Measurements from ENCODE around the gene RPL7A. TPM values are rescaled to one million over a fixed set of nuclear protein-coding genes. Genes with fewer than 3 reads are reported as not detected.
"Not testable (repeated sequence)": the region's sequence is repeated elsewhere in the genome, so short reads cannot be mapped to it uniquely, and the experiment has no call there.

Gene RPL7A
- total and polyA plus RNA-seq, 2 donors from 2014 or later: 1,502 to 2,097 TPM

DNA sequence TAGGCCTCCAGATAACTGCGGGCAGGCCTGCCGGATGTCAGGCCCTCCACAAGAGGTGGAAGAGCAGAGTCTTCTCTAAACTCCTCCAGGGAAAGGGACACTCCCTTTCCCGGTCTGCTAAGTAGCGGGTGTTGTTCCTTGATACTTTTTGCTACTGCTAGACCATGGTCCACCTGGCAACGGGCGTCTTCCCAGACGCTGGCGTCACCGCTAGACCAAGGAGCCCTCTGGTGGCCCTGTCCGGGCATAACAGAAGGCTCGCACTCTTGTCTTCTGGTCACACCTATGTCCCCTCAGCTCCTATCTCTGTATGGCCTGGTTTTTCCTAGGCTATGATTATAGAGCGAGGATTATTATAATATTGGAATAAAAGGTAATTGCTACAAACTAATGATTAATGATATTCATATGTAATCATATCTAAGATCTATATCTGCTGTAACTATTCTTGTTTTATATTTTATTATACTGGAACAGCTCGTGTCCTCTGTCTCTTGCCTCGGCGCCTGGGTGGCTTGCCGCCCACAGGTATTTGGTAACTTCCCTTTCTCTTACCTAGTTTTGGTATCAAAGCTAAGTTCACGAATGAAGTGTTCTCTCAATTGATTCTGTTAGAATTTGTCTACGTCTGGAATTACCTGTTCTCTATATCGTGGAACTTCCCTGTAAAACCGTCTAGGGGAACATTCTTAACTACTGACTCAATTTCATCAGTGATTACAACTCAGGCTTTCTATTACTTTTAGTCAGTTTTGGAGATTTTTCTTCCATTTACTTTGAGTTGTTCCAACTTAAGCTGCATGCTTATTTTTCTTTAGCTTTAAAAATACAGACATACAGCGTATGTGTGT, 18.5 kb upstream of the RPL7A start:
- H3K27me3 ChIP-seq (ENCODE audit: control insufficient read depth, insufficient read depth, low read length); H3K9ac ChIP-seq (ENCODE audit: low read length in 3 of 3); FAIRE-seq; H3K9me3 ChIP-seq (ENCODE audit: control insufficient read depth in 2 of 3, insufficient read depth in 1 of 3, low read length in 3 of 3); H3K27ac ChIP-seq (ENCODE audit: low read depth in 2 of 2, low read length in 2 of 2); H3K4me3 ChIP-seq (ENCODE audit: low read length in 3 of 3): not testable (repeated sequence)
- TF ChIP-seq, protein P1, sequence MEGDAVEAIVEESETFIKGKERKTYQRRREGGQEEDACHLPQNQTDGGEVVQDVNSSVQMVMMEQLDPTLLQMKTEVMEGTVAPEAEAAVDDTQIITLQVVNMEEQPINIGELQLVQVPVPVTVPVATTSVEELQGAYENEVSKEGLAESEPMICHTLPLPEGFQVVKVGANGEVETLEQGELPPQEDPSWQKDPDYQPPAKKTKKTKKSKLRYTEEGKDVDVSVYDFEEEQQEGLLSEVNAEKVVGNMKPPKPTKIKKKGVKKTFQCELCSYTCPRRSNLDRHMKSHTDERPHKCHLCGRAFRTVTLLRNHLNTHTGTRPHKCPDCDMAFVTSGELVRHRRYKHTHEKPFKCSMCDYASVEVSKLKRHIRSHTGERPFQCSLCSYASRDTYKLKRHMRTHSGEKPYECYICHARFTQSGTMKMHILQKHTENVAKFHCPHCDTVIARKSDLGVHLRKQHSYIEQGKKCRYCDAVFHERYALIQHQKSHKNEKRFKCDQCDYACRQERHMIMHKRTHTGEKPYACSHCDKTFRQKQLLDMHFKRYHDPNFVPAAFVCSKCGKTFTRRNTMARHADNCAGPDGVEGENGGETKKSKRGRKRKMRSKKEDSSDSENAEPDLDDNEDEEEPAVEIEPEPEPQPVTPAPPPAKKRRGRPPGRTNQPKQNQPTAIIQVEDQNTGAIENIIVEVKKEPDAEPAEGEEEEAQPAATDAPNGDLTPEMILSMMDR (IDR thresholded peaks at IDR 0.05; ENCODE audit: borderline replicate concordance, extremely low read depth, insufficient read depth): peak; percentile 27
- intact Hi-C loops (cut with DNase I): loop anchor here (10.0 kb wide), 1 partner anchor 145 kb away; no protein-coding TSS in a partner anchor
- DNase-seq: peak in 2 of 5 donors; percentile 28 to 69
- Histone ChIP-seq H3K4me1 (ENCODE audit: control insufficient read depth in 2 of 3, insufficient read depth in 2 of 3, low read depth in 1 of 3, low read length in 3 of 3) (peaks cover 0 to 11% (median 3%) of the 10 kb centered on the region in 3 donors), H3K36me3 (ENCODE audit: control insufficient read depth in 2 of 3, insufficient read depth in 3 of 3, low read length in 3 of 3) (peaks cover 0 to 25% (median 20%) of the 10 kb centered on the region in 3 donors)

DNA sequence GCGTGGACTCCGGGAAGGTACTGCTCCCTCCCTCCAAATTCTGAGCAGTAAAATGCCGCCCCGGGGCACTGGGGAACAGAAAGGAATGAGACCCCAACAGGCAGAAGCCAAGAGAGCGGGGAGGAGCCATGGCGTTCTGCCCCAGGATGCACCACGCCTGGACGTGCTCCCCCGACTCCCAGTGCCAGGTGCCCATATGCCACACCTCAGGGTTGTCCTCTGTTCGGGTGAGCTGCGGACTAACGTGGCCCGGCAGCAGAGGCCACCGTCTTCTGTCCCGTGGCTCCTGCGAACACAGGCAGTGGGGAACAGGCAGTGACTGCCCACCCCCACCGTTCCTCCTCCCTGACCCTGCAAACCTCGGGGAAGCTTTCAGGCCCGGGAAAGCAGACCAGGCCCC, 16.8 kb upstream of the RPL7A start:
- TF ChIP-seq, protein P1 (IDR thresholded peaks at IDR 0.05; ENCODE audit: borderline replicate concordance, extremely low read depth, insufficient read depth): no peak
- no peak overlapping the region for H3K4me3 ChIP-seq (ENCODE audit: low read length in 3 of 3)
- FAIRE-seq: no peak
- H3K27me3 ChIP-seq (ENCODE audit: control insufficient read depth, insufficient read depth, low read length): no peaks in the 10 kb centered on the region
- peaks cover 0 to 14% (median 3%) of the 10 kb centered on the region in 3 donors for H3K4me1 ChIP-seq (ENCODE audit: control insufficient read depth in 2 of 3, insufficient read depth in 2 of 3, low read depth in 1 of 3, low read length in 3 of 3)
- peaks cover 0 to 27% (median 20%) of the 10 kb centered on the region in 3 donors for H3K36me3 ChIP-seq (ENCODE audit: control insufficient read depth in 2 of 3, insufficient read depth in 3 of 3, low read length in 3 of 3)
- no peak overlapping the region for H3K27ac ChIP-seq (ENCODE audit: low read depth in 2 of 2, low read length in 2 of 2)
- no peak overlapping the region for H3K9ac ChIP-seq (ENCODE audit: low read length in 3 of 3)
- DNase-seq: peak in 1 of 5 donors; percentile 46
- intact Hi-C loops (cut with DNase I): loop anchor here (10.0 kb wide), 1 partner anchor 146 kb away; no protein-coding TSS in a partner anchor
- no peaks in the 10 kb centered on the region for H3K9me3 ChIP-seq (ENCODE audit: control insufficient read depth in 2 of 3, insufficient read depth in 1 of 3, low read length in 3 of 3)

DNA sequence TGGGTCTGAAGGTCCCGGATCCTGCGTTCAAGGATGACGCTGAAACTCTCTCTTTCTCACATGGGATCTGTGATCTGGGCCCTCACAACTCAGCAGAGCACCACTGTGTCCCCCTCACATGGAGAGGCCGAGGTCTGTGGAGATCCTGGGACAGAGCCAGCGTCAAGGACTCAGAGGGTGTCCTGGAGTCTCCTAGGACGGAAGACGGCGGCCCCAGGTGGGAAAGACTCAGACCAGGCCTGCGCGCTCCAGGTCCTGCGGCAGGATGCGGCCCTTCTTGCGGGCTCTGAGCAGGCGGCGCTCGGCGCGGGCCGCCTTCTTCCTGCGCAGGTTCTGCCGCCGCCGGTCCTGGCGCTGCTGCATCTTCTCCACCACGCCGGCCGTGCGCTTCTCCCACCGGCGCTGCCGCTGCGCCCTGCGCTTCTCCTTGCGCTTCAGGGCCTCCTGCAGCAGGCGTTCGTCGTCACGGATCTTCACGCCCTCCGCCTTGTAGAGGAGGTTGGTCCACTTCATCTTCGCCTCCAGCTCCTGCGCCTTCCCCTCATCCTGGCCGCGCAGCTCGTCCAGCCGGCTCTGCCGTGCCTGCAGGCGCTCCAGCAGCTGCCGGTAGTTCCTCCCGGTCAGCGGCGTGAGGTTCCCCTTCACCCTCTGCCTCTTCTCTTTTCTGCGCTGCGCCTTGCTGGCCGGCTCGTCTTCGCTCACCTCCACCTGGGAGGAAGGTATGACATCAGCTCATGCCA, 16.2 kb upstream of the RPL7A start:
- H3K4me3 ChIP-seq (ENCODE audit: low read length in 3 of 3): no peak overlapping the region
- H3K27ac ChIP-seq (ENCODE audit: low read depth in 2 of 2, low read length in 2 of 2): no peak overlapping the region
- no peaks in the 10 kb centered on the region for H3K27me3 ChIP-seq (ENCODE audit: control insufficient read depth, insufficient read depth, low read length)
- peaks cover 0 to 27% (median 20%) of the 10 kb centered on the region in 3 donors for H3K36me3 ChIP-seq (ENCODE audit: control insufficient read depth in 2 of 3, insufficient read depth in 3 of 3, low read length in 3 of 3)
- TF ChIP-seq, protein P1 (IDR thresholded peaks at IDR 0.05; ENCODE audit: borderline replicate concordance, extremely low read depth, insufficient read depth): no peak
- intact Hi-C loops (cut with DNase I): loop anchor here (10.0 kb wide), 1 partner anchor 147 kb away; no protein-coding TSS in a partner anchor
- DNase-seq: peak in 1 of 5 donors; percentile 68
- H3K4me1 ChIP-seq (ENCODE audit: control insufficient read depth in 2 of 3, insufficient read depth in 2 of 3, low read depth in 1 of 3, low read length in 3 of 3): peaks cover 0 to 19% (median 3%) of the 10 kb centered on the region in 3 donors
- no peak overlapping the region for H3K9ac ChIP-seq (ENCODE audit: low read length in 3 of 3)
- FAIRE-seq: no peak
- H3K9me3 ChIP-seq (ENCODE audit: control insufficient read depth in 2 of 3, insufficient read depth in 1 of 3, low read length in 3 of 3): no peaks in the 10 kb centered on the region

All from kidney (tissue), 14 donors.